GM19023 (cell line): ENCODE measurements around the gene CTDNEP1.

Source experiments
- ATAC-seq: cut with Tn5 transposase; IDR thresholded peaks from one replicate; pipeline ENCODE4 v1.9.1; 2021; ENCODE audit warnings: mild to moderate bottlenecking, moderate library complexity; ENCODE audit not compliant: unreplicated experiment

Gene CTDNEP1

GRCh38 chr17:7280519-7281073, 29.1 kb upstream of the CTDNEP1 start:
- peak; percentile 61 for ATAC-seq

GRCh38 chr17:7279448-7279847, 27.9 kb upstream of the CTDNEP1 start:
- ATAC-seq: no peak

GRCh38 chr17:7266784-7267183, 15.2 kb upstream of the CTDNEP1 start:
- no peak for ATAC-seq

GRCh38 chr17:7263801-7264078, 12.2 kb upstream of the CTDNEP1 start:
- no peak for ATAC-seq

GRCh38 chr17:7262935-7263800, 11.6 kb upstream of the CTDNEP1 start:
- no peak for ATAC-seq

- ATAC-seq: no peak
These were observed 10.8 kb upstream of the CTDNEP1 start, which contains the start of gene CLDN7 for GRCh38 chr17:7262192-7262934. CLDN7 (minus strand) TSS chr17:7262478; CDS start chr17:7262043, 435 bp downstream.

- ATAC-seq: no peak
These were observed 10.1 kb upstream of the CTDNEP1 start for GRCh38 chr17:7261379-7262191.

- ATAC-seq: no peak
These were observed 9.3 kb upstream of the CTDNEP1 start for GRCh38 chr17:7260651-7261378.

GRCh38 chr17:7260151-7260550, 8.6 kb upstream of the CTDNEP1 start:
- no peak for ATAC-seq

GRCh38 chr17:7259555-7259889, 8.0 kb upstream of the CTDNEP1 start:
- no peak for ATAC-seq

GRCh38 chr17:7258731-7259554, 7.4 kb upstream of the CTDNEP1 start:
- ATAC-seq: no peak

- ATAC-seq: no peak
These were observed 5.4 kb upstream of the CTDNEP1 start for GRCh38 chr17:7256766-7257456.

GRCh38 chr17:7254511-7254910, 3.0 kb upstream of the CTDNEP1 start:
- no peak for ATAC-seq

- ATAC-seq: no peak
These were observed 1.5 kb upstream of the CTDNEP1 start for GRCh38 chr17:7253082-7253481.

GRCh38 chr17:7252176-7253043, 876 bp upstream of the CTDNEP1 start, which contains the start of gene ELP5:
ELP5 (plus strand) TSS chr17:7252215; CDS start chr17:7252551, 336 bp downstream.
- ATAC-seq: peak; percentile 60

- ATAC-seq: no peak
These were observed 573 bp downstream of the CTDNEP1 start for GRCh38 chr17:7250695-7251627.

GRCh38 chr17:7249830-7250229, 1.7 kb downstream of the CTDNEP1 start:
- ATAC-seq: no peak
